ENCODE data around the gene PRKACB. TPM values are rescaled to one million over a fixed set of nuclear protein-coding genes. Genes with fewer than 3 reads are reported as not detected.

Gene PRKACB
- total RNA-seq, 1 experiment from 2014 or later, result 12.8 TPM

- no TSS peak for BruUV-seq (replicated peaks)
- ChIA-PET CTCF (no interaction called here), POLR2A (no interaction called here)
- intact Hi-C loops (cut with micrococcal nuclease), result no loop called here
- DNase-seq (ENCODE audit: unreplicated experiment), result no peak
- no peaks in the 10 kb centered on the region for H3K36me3 Mint-ChIP-seq (ENCODE audit: insufficient read depth, unreplicated experiment)
- no peak overlapping the region for H3K27ac Mint-ChIP-seq (ENCODE audit: low read depth, unreplicated experiment)
- H3K27me3 Mint-ChIP-seq (ENCODE audit: insufficient read depth, unreplicated experiment), result no peaks in the 10 kb centered on the region
- TF ChIP-seq CTCF (IDR thresholded peaks at IDR 0.05; ENCODE audit: unreplicated experiment), result no peak
- H3K4me1 Mint-ChIP-seq (ENCODE audit: insufficient read depth, unreplicated experiment), result no peaks in the 10 kb centered on the region
- no peaks in the 10 kb centered on the region for H3K9me3 Mint-ChIP-seq (ENCODE audit: unreplicated experiment)
- no peak overlapping the region for H3K4me3 Mint-ChIP-seq (ENCODE audit: unreplicated experiment)
Measured at GRCh38 chr1:84166797-84167196, 22.7 kb downstream of the PRKACB start.

- intact Hi-C loops (cut with micrococcal nuclease), result no loop called here
- Mint-ChIP-seq H3K4me1 (ENCODE audit: insufficient read depth, unreplicated experiment) (peaks cover 2% of the 10 kb centered on the region), H3K27ac (ENCODE audit: low read depth, unreplicated experiment) (no peak overlapping the region), H3K27me3 (ENCODE audit: insufficient read depth, unreplicated experiment) (no peaks in the 10 kb centered on the region), H3K4me3 (ENCODE audit: unreplicated experiment) (no peak overlapping the region), H3K36me3 (ENCODE audit: insufficient read depth, unreplicated experiment) (no peaks in the 10 kb centered on the region), H3K9me3 (ENCODE audit: unreplicated experiment) (no peaks in the 10 kb centered on the region)
- ChIA-PET POLR2A (interaction anchor here (1.1 kb wide), 1 partner anchor 13 kb away, joined by 3 read pairs; no protein-coding TSS in a partner anchor), CTCF (interaction anchor here (0.7 kb wide), 1 partner anchor 237 kb away, joined by 4 read pairs; no protein-coding TSS in a partner anchor)
- TF ChIP-seq CTCF (IDR thresholded peaks at IDR 0.05; ENCODE audit: unreplicated experiment), result no peak
- DNase-seq (ENCODE audit: unreplicated experiment), result no peak
- no TSS peak for BruUV-seq (replicated peaks)
Measured at GRCh38 chr1:84168783-84169182, 24.7 kb downstream of the PRKACB start.

- H3K27me3 Mint-ChIP-seq (ENCODE audit: insufficient read depth, unreplicated experiment), result no peaks in the 10 kb centered on the region
- DNase-seq (ENCODE audit: unreplicated experiment), result no peak
- intact Hi-C loops (cut with micrococcal nuclease), result no loop called here
- H3K36me3 Mint-ChIP-seq (ENCODE audit: insufficient read depth, unreplicated experiment), result no peaks in the 10 kb centered on the region
- TF ChIP-seq CTCF (IDR thresholded peaks at IDR 0.05; ENCODE audit: unreplicated experiment), result no peak
- no peak overlapping the region for H3K4me3 Mint-ChIP-seq (ENCODE audit: unreplicated experiment)
- no TSS peak for BruUV-seq (replicated peaks)
- ChIA-PET POLR2A (no interaction called here), CTCF (no interaction called here)
- H3K4me1 Mint-ChIP-seq (ENCODE audit: insufficient read depth, unreplicated experiment), result peaks cover 10% of the 10 kb centered on the region
- no peaks in the 10 kb centered on the region for H3K9me3 Mint-ChIP-seq (ENCODE audit: unreplicated experiment)
- H3K27ac Mint-ChIP-seq (ENCODE audit: low read depth, unreplicated experiment), result no peak overlapping the region
Measured at GRCh38 chr1:84170171-84170570, 26.1 kb downstream of the PRKACB start.

- no peaks in the 10 kb centered on the region for H3K36me3 Mint-ChIP-seq (ENCODE audit: insufficient read depth, unreplicated experiment)
- TF ChIP-seq CTCF (IDR thresholded peaks at IDR 0.05; ENCODE audit: unreplicated experiment), result no peak
- CTCF ChIA-PET, result interaction anchor here (0.6 kb wide), 1 partner anchor 106 kb away, joined by 3 read pairs; no protein-coding TSS in a partner anchor
- no peak overlapping the region for H3K27ac Mint-ChIP-seq (ENCODE audit: low read depth, unreplicated experiment)
- intact Hi-C loops (cut with micrococcal nuclease), result no loop called here
- H3K4me3 Mint-ChIP-seq (ENCODE audit: unreplicated experiment), result no peak overlapping the region
- POLR2A ChIA-PET, result no interaction called here
- no peaks in the 10 kb centered on the region for H3K27me3 Mint-ChIP-seq (ENCODE audit: insufficient read depth, unreplicated experiment)
- DNase-seq (ENCODE audit: unreplicated experiment), result no peak
- no peaks in the 10 kb centered on the region for H3K9me3 Mint-ChIP-seq (ENCODE audit: unreplicated experiment)
- BruUV-seq (replicated peaks), result no TSS peak
- H3K4me1 Mint-ChIP-seq (ENCODE audit: insufficient read depth, unreplicated experiment), result peaks cover 10% of the 10 kb centered on the region
Measured at GRCh38 chr1:84171481-84171880, 27.4 kb downstream of the PRKACB start.

Measured in MCF 10A (cell line).